ENCODE data around the gene TCF4.

Gene TCF4

DNA sequence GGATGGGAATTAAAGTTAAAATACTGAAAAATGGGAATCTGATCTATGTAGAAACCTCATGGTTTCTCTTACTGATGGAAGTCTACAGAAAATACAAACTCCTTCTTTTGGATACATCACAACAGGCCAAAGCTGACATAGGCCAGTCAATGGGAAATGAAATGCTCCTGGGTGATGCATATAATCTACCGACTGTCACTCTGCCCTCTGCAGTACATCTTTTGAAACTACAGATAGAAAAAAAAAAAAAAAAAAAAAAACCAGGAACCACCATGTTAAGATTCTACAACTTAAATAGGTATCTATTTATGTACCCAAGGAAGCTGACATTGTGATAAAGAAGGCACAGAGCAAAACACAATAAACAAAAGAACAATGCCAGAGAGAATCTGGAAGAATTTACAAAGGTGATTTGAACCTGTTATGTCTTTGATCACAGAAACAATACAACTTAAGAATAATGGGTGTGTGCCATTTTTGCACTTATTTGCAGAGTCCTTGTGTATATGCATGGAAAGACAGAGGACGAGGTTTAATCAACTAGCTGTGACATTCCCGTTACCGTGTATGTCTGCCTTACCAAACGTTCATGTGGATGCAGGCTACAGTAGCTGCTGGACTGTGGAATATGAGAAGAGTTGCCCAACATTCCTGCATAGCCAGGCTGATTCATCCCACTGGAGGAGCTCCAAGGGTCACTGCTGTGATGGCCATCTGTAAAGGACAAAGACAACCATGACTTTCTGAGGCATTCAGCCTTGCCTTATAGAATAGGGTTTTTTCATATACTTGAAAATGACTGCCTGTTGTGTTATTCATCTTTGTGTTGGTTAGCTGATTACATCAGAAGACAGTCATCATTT, 312.7 kb downstream of the TCF4 start:
- TF ChIP-seq, protein P1, sequence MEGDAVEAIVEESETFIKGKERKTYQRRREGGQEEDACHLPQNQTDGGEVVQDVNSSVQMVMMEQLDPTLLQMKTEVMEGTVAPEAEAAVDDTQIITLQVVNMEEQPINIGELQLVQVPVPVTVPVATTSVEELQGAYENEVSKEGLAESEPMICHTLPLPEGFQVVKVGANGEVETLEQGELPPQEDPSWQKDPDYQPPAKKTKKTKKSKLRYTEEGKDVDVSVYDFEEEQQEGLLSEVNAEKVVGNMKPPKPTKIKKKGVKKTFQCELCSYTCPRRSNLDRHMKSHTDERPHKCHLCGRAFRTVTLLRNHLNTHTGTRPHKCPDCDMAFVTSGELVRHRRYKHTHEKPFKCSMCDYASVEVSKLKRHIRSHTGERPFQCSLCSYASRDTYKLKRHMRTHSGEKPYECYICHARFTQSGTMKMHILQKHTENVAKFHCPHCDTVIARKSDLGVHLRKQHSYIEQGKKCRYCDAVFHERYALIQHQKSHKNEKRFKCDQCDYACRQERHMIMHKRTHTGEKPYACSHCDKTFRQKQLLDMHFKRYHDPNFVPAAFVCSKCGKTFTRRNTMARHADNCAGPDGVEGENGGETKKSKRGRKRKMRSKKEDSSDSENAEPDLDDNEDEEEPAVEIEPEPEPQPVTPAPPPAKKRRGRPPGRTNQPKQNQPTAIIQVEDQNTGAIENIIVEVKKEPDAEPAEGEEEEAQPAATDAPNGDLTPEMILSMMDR (IDR thresholded peaks at IDR 0.05), result peak; percentile 6

DNA sequence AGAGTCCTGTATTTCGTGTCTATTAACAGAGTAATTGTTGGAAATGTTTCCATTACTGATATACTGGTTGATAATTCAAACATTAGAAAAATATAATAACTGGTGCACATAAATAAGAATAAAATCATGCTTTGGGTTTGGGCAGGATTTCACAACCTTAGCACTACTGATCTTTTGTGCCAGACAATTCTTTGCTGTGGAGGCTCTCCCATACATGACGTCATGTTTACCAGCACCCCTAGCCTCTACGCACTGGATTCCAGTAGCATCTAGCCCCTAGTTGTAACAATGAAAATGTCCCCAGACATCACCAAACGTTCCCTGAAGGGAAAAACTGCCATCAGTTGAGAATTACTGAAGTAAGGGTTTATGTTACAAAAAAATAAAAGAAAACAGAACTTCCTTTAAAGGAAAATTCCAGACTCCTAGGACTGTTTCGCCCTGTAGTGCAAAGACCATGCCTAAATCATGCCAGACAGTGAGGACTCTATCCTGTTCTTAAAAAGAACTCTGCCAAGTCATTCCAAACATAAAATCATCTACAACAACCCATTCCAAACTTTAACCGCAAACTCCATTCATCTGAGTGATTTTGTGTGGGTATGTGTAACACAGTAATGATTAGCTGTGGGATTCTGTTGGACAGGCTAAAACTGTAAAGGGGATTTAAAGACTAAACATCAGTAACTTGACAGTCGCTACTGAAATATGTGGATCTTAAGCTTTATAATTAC, 315.3 kb downstream of the TCF4 start:
- H3K4me3 Mint-ChIP-seq, result no peak overlapping the region
- no peaks in the 10 kb centered on the region for H3K9me3 Mint-ChIP-seq
- peaks cover 8% of the 10 kb centered on the region for H3K4me1 Mint-ChIP-seq
- peak overlapping the region; percentile 31 for H3K27ac Mint-ChIP-seq
- no peaks in the 10 kb centered on the region for H3K27me3 Mint-ChIP-seq (ENCODE audit: low read depth, poor library complexity)
- peaks cover 79% of the 10 kb centered on the region for H3K36me3 Mint-ChIP-seq (ENCODE audit: low read depth)
- no peak for DNase-seq
- TF ChIP-seq, protein P1 (IDR thresholded peaks at IDR 0.05), result no peak

More for the DNA sequence above, 312.7 kb downstream of the TCF4 start:
- no peaks in the 10 kb centered on the region for H3K9me3 Mint-ChIP-seq
- peaks cover 72% of the 10 kb centered on the region for H3K36me3 Mint-ChIP-seq (ENCODE audit: low read depth)
- no peak overlapping the region for H3K4me3 Mint-ChIP-seq
- H3K4me1 Mint-ChIP-seq, result peaks cover under 1% of the 10 kb centered on the region
- no peaks in the 10 kb centered on the region for H3K27me3 Mint-ChIP-seq (ENCODE audit: low read depth, poor library complexity)
- H3K27ac Mint-ChIP-seq, result no peak overlapping the region
- no peak for DNase-seq

DNA sequence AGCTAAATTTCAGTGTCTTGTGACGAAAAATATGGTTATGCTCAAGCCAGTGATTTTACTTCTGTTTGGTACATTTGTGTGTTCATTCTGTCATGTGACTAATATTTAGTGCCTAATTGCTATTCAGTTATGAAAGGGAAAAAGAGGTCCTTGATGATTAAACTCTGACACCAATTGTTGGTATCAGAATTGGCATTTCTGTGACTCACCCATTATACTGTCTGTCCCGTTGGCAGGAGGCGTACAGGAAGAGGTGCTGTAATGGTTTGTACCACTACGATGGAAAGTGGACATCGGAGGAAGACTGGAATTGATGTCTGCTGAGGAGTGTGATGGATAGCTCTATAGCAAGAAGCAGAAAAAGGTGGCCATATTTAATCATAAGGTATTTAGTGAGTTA, 318.4 kb downstream of the TCF4 start:
- Mint-ChIP-seq H3K36me3 (ENCODE audit: low read depth) (peaks cover 88% of the 10 kb centered on the region), H3K9me3 (no peaks in the 10 kb centered on the region), H3K27ac (no peak overlapping the region), H3K4me1 (peaks cover 31% of the 10 kb centered on the region), H3K27me3 (ENCODE audit: low read depth, poor library complexity) (no peaks in the 10 kb centered on the region), H3K4me3 (no peak overlapping the region)
- TF ChIP-seq, protein P1 (IDR thresholded peaks at IDR 0.05), result no peak
- DNase-seq, result no peak

DNA sequence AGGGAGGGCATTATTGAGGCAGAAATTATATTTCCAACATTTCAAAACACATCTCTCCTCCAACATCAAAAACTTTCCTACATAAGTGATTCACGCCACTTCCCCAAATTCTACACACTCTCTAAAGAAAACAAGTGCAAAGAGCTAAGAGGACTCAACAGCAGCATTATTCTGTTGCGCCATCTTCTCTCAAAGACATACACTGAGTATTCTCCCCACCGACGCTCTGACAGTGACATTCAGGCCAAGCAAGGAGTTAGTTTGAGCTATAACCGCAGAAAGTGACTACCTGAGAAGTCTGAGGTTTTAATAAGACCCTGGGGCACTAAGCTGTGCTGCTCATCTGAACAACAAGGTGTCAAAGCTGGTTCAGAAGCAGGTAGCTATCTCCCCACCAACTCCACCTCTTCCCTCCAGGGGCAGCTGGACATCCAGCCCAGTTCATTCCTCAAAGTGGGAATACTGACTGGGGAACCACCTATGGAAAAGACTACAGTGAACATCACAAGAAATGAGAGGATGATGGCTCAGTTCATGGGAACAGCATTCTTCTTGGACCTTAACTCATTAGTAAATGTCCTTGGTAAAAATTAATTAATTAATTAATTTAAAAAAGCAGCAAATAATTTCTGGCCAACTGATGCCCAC, 319.2 kb downstream of the TCF4 start:
- TF ChIP-seq, protein P1 (IDR thresholded peaks at IDR 0.05), result no peak
- no peak overlapping the region for H3K4me3 Mint-ChIP-seq
- H3K9me3 Mint-ChIP-seq, result no peaks in the 10 kb centered on the region
- peaks cover 80% of the 10 kb centered on the region for H3K36me3 Mint-ChIP-seq (ENCODE audit: low read depth)
- peak overlapping the region; percentile 69 for H3K27ac Mint-ChIP-seq
- DNase-seq, result no peak
- peaks cover 39% of the 10 kb centered on the region for H3K4me1 Mint-ChIP-seq
- H3K27me3 Mint-ChIP-seq (ENCODE audit: low read depth, poor library complexity), result no peaks in the 10 kb centered on the region

DNA sequence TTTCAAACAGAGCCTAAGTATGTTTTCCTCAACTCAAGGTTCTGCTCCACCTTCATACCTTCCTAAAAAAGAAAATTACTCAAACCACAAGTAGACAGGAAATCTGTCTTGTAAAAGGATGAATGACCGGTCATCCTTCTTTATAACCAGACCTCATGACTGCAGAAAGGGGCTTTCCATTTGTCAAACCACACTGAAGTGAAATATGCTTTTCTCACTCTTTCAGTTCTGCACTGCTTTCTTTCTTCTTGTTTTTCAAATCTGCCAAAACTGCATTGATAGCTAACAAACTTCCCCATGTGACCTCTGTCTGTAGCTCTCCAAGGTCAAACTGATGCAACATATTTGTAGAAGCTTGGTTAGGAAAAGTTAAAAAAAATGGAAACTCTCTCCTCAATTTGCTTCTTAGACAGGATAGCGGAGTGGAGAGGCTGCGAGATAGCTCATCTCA, 319.8 kb downstream of the TCF4 start:
- peaks cover 77% of the 10 kb centered on the region for H3K36me3 Mint-ChIP-seq (ENCODE audit: low read depth)
- no peaks in the 10 kb centered on the region for H3K27me3 Mint-ChIP-seq (ENCODE audit: low read depth, poor library complexity)
- TF ChIP-seq, protein P1 (IDR thresholded peaks at IDR 0.05), result no peak
- no peak for DNase-seq
- no peak overlapping the region for H3K4me3 Mint-ChIP-seq
- no peaks in the 10 kb centered on the region for H3K9me3 Mint-ChIP-seq
- peak overlapping the region; percentile 69 for H3K27ac Mint-ChIP-seq
- H3K4me1 Mint-ChIP-seq, result peaks cover 42% of the 10 kb centered on the region
